IMR-90 (cell line): ENCODE data around the gene ALK. TPM values are rescaled to one million over a fixed set of nuclear protein-coding genes. Genes with fewer than 3 reads are reported as not detected.

Experiments
- ATAC-seq: fragments of 200-7000 bp; cut with Tn5 transposase; 2 replicates; pipeline ENCODE4 v1.9.1; 2020; ENCODE audit warnings: low read depth, mild to moderate bottlenecking, moderate library complexity
- BruUV-seq: library from RNA; stranded (reverse); fragments of 400-500 nt; replicated peaks from 2 replicates; lab custom pipeline; 2021; lab: Mats Ljungman, UMichigan
- CTCF ChIA-PET: fragments of 300-600 bp; formaldehyde crosslinking; extraction: SDS; loops from one replicate; lab custom pipeline; 2021; ENCODE audit warnings: antibody characterized with exemption; lab: Yijun Ruan, JAX
- POLR2A ChIA-PET: fragments of 300-600 bp; sonication (Branson Sonifier 250); formaldehyde crosslinking; loops from one replicate; lab custom pipeline; 2022; ENCODE audit warnings: antibody characterized with exemption; ENCODE audit not compliant: unreplicated experiment; lab: Charles Lee
- DNase-seq: peaks from one replicate; pipeline ENCODE4 v3.0.0; 2013
- H2AFZ ChIP-seq: replicated peaks from 2 replicates; pipeline ENCODE3; 2013; ENCODE audit warnings: low read length, mild to moderate bottlenecking; ENCODE audit not compliant: poor library complexity
- H2AK5ac ChIP-seq: 2 replicates; pipeline ENCODE4 v1.6.1; 2013; ENCODE audit warnings: low read depth, low read length, inconsistent platforms
- H2AK9ac ChIP-seq: replicated peaks from 2 replicates; pipeline ENCODE3; 2013; ENCODE audit warnings: mild to moderate bottlenecking, low read depth, low read length, moderate library complexity; ENCODE audit not compliant: poor library complexity
- H2BK120ac ChIP-seq: 2 replicates; pipeline ENCODE4 v1.6.1; 2013; ENCODE audit warnings: low read depth, low read length, inconsistent platforms
- H2BK15ac ChIP-seq: 3 replicates; pipeline ENCODE4 v1.6.1; 2013; ENCODE audit warnings: low read depth, low read length, inconsistent platforms
- H2BK20ac ChIP-seq: 2 replicates; pipeline ENCODE4 v1.6.1; 2013; ENCODE audit warnings: low read depth, mild to moderate bottlenecking, inconsistent platforms, low read length, moderate library complexity
- H2BK5ac ChIP-seq: 2 replicates; pipeline ENCODE4 v1.6.1; 2013; ENCODE audit warnings: mild to moderate bottlenecking, low read depth, low read length, inconsistent platforms; ENCODE audit not compliant: poor library complexity, severe bottlenecking
- H3K14ac ChIP-seq: replicated peaks from 2 replicates; pipeline ENCODE4 v1.6.1; 2013; ENCODE audit warnings: low read depth, low read length, inconsistent platforms
- H3K18ac ChIP-seq: 2 replicates; pipeline ENCODE4 v1.6.1; 2013; ENCODE audit warnings: low read depth, low read length, control low read depth
- H3K23ac ChIP-seq: 2 replicates; pipeline ENCODE4 v1.6.1; 2013; ENCODE audit warnings: low read depth, low read length, inconsistent platforms
- H3K27ac ChIP-seq: 2 replicates; pipeline ENCODE4 v1.5.1; 2013; ENCODE audit warnings: mild to moderate bottlenecking, control low read depth, low read length; ENCODE audit not compliant: insufficient read depth
- H3K27me3 ChIP-seq: 2 replicates; pipeline ENCODE4 v1.6.1; 2013; ENCODE audit warnings: low read length; ENCODE audit not compliant: control insufficient read depth, insufficient read depth
- H3K36me3 ChIP-seq: 2 replicates; pipeline ENCODE4 v1.6.1; 2013; ENCODE audit warnings: low read length, mixed read lengths; ENCODE audit not compliant: control insufficient read depth, insufficient read depth
- H3K4ac ChIP-seq: 2 replicates; pipeline ENCODE4 v1.6.1; 2013; ENCODE audit warnings: low read depth, low read length, inconsistent platforms
- H3K4me1 ChIP-seq: 2 replicates; pipeline ENCODE4 v1.6.1; 2013; ENCODE audit warnings: low read length, mixed read lengths; ENCODE audit not compliant: control insufficient read depth, insufficient read depth
- H3K4me2 ChIP-seq: 2 replicates; pipeline ENCODE4 v1.6.1; 2013; ENCODE audit warnings: low read depth, mild to moderate bottlenecking, control low read depth, low read length, moderate library complexity
- H3K4me3 ChIP-seq: 2 replicates; pipeline ENCODE4 v1.5.1; 2013; ENCODE audit warnings: low read depth, mild to moderate bottlenecking, control low read depth, low read length, moderate library complexity; ENCODE audit not compliant: insufficient read depth
- H3K56ac ChIP-seq: 2 replicates; pipeline ENCODE4 v1.6.1; 2013; ENCODE audit warnings: low read length, inconsistent platforms; ENCODE audit not compliant: insufficient read depth; ENCODE audit errors: extremely low read depth
- H3K79me1 ChIP-seq, 2 experiments: 2 replicates each; pipeline ENCODE4 v1.6.1; 2013; ENCODE audit warnings: low read length in 2 of 2, inconsistent platforms in 1 of 2, low read depth in 1 of 2
- H3K9ac ChIP-seq: 2 replicates; pipeline ENCODE4 v1.6.1; 2013; ENCODE audit warnings: low read depth, low read length, control low read depth
- H3K9me1 ChIP-seq: 2 replicates; pipeline ENCODE4 v1.6.1; 2013; ENCODE audit warnings: low read length, inconsistent platforms; ENCODE audit not compliant: insufficient read depth
- H3K9me3 ChIP-seq: 2 replicates; pipeline ENCODE4 v1.6.1; 2013; ENCODE audit warnings: low read length; ENCODE audit not compliant: control insufficient read depth, insufficient read depth
- H4K20me1 ChIP-seq: 2 replicates; pipeline ENCODE4 v1.6.1; 2013; ENCODE audit warnings: low read length, inconsistent platforms; ENCODE audit not compliant: insufficient read depth
- H4K5ac ChIP-seq: 2 replicates; pipeline ENCODE4 v1.6.1; 2013; ENCODE audit warnings: mild to moderate bottlenecking, low read depth, low read length, control low read depth
- H4K8ac ChIP-seq, 2 experiments: 2 replicates each; pipeline ENCODE4 v1.6.1; 2013; ENCODE audit warnings: low read depth in 2 of 2, low read length in 2 of 2, control low read depth in 1 of 2, inconsistent platforms in 1 of 2
- H4K91ac ChIP-seq: 2 replicates; pipeline ENCODE4 v1.6.1; 2013; ENCODE audit warnings: low read depth, low read length, inconsistent platforms; ENCODE audit not compliant: insufficient read depth
- CEBPB ChIP-seq: IDR thresholded peaks from 2 replicates; pipeline ENCODE4 v1.6.1; 2012; ENCODE audit warnings: low read depth, low read length, improper control_type of control experiment
- CHD1 ChIP-seq: IDR thresholded peaks from 2 replicates; pipeline ENCODE4 v1.6.1; 2012; ENCODE audit warnings: low read depth, low read length, improper control_type of control experiment
- ELK1 ChIP-seq: fragments of 150-350 bp; IDR thresholded peaks from 2 replicates; pipeline ENCODE4 v1.6.1; 2016; ENCODE audit warnings: low read depth, mild to moderate bottlenecking, low read length, moderate library complexity, borderline replicate concordance
- FOS ChIP-seq: fragments of 150-350 bp; IDR thresholded peaks from 2 replicates; pipeline ENCODE4 v1.6.1; 2016; ENCODE audit warnings: low read depth, low read length
- MAFK ChIP-seq: IDR thresholded peaks from 2 replicates; pipeline ENCODE4 v1.6.1; 2012; ENCODE audit warnings: low read depth, low read length, improper control_type of control experiment
- MXI1 ChIP-seq: IDR thresholded peaks from 2 replicates; pipeline ENCODE4 v1.6.1; 2012; ENCODE audit warnings: low read depth, mild to moderate bottlenecking, low read length, moderate library complexity, borderline replicate concordance
- NFE2L2 ChIP-seq: fragments of 150-350 bp; IDR thresholded peaks from 2 replicates; pipeline ENCODE4 v1.6.1; 2016; ENCODE audit warnings: low read depth, mild to moderate bottlenecking, low read length
- POLR2A ChIP-seq: IDR thresholded peaks from 2 replicates; pipeline ENCODE4 v1.6.1; 2012; ENCODE audit warnings: mild to moderate bottlenecking, low read depth, low read length
- RCOR1 ChIP-seq: IDR thresholded peaks from 2 replicates; pipeline ENCODE4 v1.6.1; 2012; ENCODE audit warnings: mild to moderate bottlenecking, low read length, improper control_type of control experiment; ENCODE audit not compliant: insufficient replicate concordance
- RFX5 ChIP-seq: IDR thresholded peaks from 2 replicates; pipeline ENCODE4 v1.8.0; 2012; ENCODE audit warnings: low read depth, mild to moderate bottlenecking, low read length, moderate library complexity
- SMC3 ChIP-seq: fragments of 150-350 bp; IDR thresholded peaks from 2 replicates; pipeline ENCODE4 v1.6.1; 2016; ENCODE audit warnings: low read depth, mild to moderate bottlenecking, antibody characterized with exemption, low read length, moderate library complexity
- WGBS, 2 experiments: methylation state at CpG; one replicate each; pipeline versions ENCODE4 v1.1.5 to v1.1.7; 2013; ENCODE audit warnings: missing lambda C conversion rate in 2 of 2; ENCODE audit not compliant: insufficient read length in 1 of 2; ENCODE audit errors: extremely low coverage in 2 of 2; 5-methylcytosine and 5-hydroxymethylcytosine counted together
- dilution Hi-C: fragments of 300-500 bp; cut with HindIII; formaldehyde crosslinking; loops from one replicate; pipeline ENCODE4 v1.14.3; 2018; ENCODE audit warnings: low sequenced_read_pairs; ENCODE audit not compliant: unreplicated experiment
- in situ Hi-C: fragments of 300-500 bp; cut with MboI; formaldehyde crosslinking; loops from 3 replicates; pipeline ENCODE4 v1.14.3; 2019; ENCODE audit warnings: low sequenced_read_pairs, inconsistent platforms, mixed read lengths
- intact Hi-C: fragments of 100-400 bp; cut with micrococcal nuclease; formaldehyde crosslinking; loops from 2 replicates; pipeline ENCODE4 v1.10.0; 2022
- polyA plus RNA-seq, 3 experiments: library from polyadenylated mRNA; depleted of rRNA; stranded (reverse); fragments of >200 nt; gene quantifications; 2 replicates each; pipeline ENCODE4 v1.2.3, GENCODE V29; 2012; ENCODE audit warnings: low replicate concordance in 1 of 3
- total RNA-seq: library from RNA; depleted of rRNA; stranded (reverse); fragments of >200 nt; gene quantifications from 2 replicates; pipeline ENCODE4 v1.2.3, GENCODE V29; 2012
- TF ChIP-seq, protein P1 (sequence below): conservative IDR thresholded peaks from 2 replicates; pipeline ENCODE4 v1.5.1; 2012; ENCODE audit warnings: mild to moderate bottlenecking, low read depth, low read length, improper control_type of control experiment

Gene ALK
- total and polyA plus RNA-seq, 2 of the 4 experiments (the other 2 are of a cell fraction), result not detected

GRCh38 chr2:29390136-29390535 lies 531.2 kb downstream of the ALK start:
- Histone ChIP-seq H3K79me1 (no peaks in the 10 kb centered on the region), H3K23ac (no peak overlapping the region), H2BK5ac (no peak overlapping the region), H4K8ac (no peak overlapping the region), H3K4ac (no peak overlapping the region), H4K20me1 (no peaks in the 10 kb centered on the region), H3K4me3 (no peak overlapping the region), H4K5ac (no peak overlapping the region), H3K27ac (no peak overlapping the region), H2BK20ac (no peak overlapping the region), H3K36me3 (no peaks in the 10 kb centered on the region), H3K4me2 (no peak overlapping the region), H4K91ac (no peak overlapping the region), H3K9me1 (no peaks in the 10 kb centered on the region), H2AK9ac (no peak overlapping the region), H3K9ac (no peak overlapping the region), H3K9me3 (no peaks in the 10 kb centered on the region), H3K14ac (no peak overlapping the region), H2BK15ac (no peak overlapping the region), H2AK5ac (no peak overlapping the region), H2BK120ac (no peak overlapping the region), H3K4me1 (no peaks in the 10 kb centered on the region), H2AFZ (no peak overlapping the region), H3K18ac (no peak overlapping the region), H3K27me3 (peaks cover 18% of the 10 kb centered on the region), H3K56ac (no peak overlapping the region)
- POLR2A ChIA-PET, result no interaction called here
- 56% methylated on average over 3 of the region's 7 CpGs; no CpG with 5 or more reads in 1 of the 2 experiments for WGBS, 2 experiments
- BruUV-seq, result no TSS peak
- in situ Hi-C loops (no loop called here), dilution Hi-C loops (no loop called here), intact Hi-C loops (no loop called here)
- CTCF ChIA-PET, result no interaction called here
- DNase-seq, result no peak
- no peak for ATAC-seq
- TF ChIP-seq CEBPB (no peak), RCOR1 (no peak), FOS (no peak), CHD1 (no peak), SMC3 (no peak), MAFK (no peak), ELK1 (no peak), POLR2A (no peak), MXI1 (no peak), NFE2L2 (no peak), RFX5 (no peak)
- TF ChIP-seq, protein P1, sequence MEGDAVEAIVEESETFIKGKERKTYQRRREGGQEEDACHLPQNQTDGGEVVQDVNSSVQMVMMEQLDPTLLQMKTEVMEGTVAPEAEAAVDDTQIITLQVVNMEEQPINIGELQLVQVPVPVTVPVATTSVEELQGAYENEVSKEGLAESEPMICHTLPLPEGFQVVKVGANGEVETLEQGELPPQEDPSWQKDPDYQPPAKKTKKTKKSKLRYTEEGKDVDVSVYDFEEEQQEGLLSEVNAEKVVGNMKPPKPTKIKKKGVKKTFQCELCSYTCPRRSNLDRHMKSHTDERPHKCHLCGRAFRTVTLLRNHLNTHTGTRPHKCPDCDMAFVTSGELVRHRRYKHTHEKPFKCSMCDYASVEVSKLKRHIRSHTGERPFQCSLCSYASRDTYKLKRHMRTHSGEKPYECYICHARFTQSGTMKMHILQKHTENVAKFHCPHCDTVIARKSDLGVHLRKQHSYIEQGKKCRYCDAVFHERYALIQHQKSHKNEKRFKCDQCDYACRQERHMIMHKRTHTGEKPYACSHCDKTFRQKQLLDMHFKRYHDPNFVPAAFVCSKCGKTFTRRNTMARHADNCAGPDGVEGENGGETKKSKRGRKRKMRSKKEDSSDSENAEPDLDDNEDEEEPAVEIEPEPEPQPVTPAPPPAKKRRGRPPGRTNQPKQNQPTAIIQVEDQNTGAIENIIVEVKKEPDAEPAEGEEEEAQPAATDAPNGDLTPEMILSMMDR, result no peak
